Hepatocyte (in vitro differentiated cells): Measurements from ENCODE around the gene CYP24A1. TPM values are rescaled to one million over a fixed set of nuclear protein-coding genes. Genes with fewer than 3 reads are reported as not detected.

Experiments
- DNase-seq: peaks from one replicate; pipeline ENCODE4 v3.0.0-alpha.2; 2016; ENCODE audit warnings: low spot score
- H2AFZ ChIP-seq: fragments of 200-600 bp; sonication (generic); 2 replicates; pipeline ENCODE4 v1.6.0; 2016; ENCODE audit warnings: antibody characterized with exemption, mild to moderate bottlenecking
- H3K27ac ChIP-seq: fragments of 200-600 bp; sonication (generic); 2 replicates; pipeline ENCODE4 v1.5.1; 2016; ENCODE audit warnings: mild to moderate bottlenecking
- H3K27me3 ChIP-seq: fragments of 200-600 bp; sonication (generic); 2 replicates; pipeline ENCODE4 v1.6.1; 2016
- H3K36me3 ChIP-seq: fragments of 200-600 bp; sonication (generic); replicated peaks from 2 replicates; pipeline ENCODE4 v1.5.1; 2016; ENCODE audit warnings: low read depth; ENCODE audit not compliant: insufficient read depth
- H3K4me1 ChIP-seq: fragments of 200-600 bp; sonication (generic); 2 replicates; pipeline ENCODE4 v1.5.1; 2016; ENCODE audit warnings: mild to moderate bottlenecking, moderate library complexity; ENCODE audit not compliant: insufficient read depth
- H3K4me2 ChIP-seq: fragments of 200-600 bp; sonication (generic); 2 replicates; pipeline ENCODE4 v1.6.0; 2016
- H3K4me3 ChIP-seq: fragments of 200-600 bp; sonication (generic); 2 replicates; pipeline ENCODE4 v1.5.1; 2016; ENCODE audit warnings: mild to moderate bottlenecking
- H3K79me2 ChIP-seq: fragments of 200-600 bp; sonication (generic); 2 replicates; pipeline ENCODE4 v1.6.0; 2017; ENCODE audit warnings: mild to moderate bottlenecking
- H3K9me2 ChIP-seq: fragments of 200-600 bp; sonication (generic); replicated peaks from 2 replicates; pipeline ENCODE4 v1.6.0; 2017; ENCODE audit warnings: mild to moderate bottlenecking; ENCODE audit not compliant: insufficient read depth
- H3K9me3 ChIP-seq: fragments of 200-600 bp; sonication (generic); 2 replicates; pipeline ENCODE4 v1.5.1; 2016; ENCODE audit warnings: low read depth, mild to moderate bottlenecking
- H4K20me1 ChIP-seq: fragments of 200-600 bp; sonication (generic); 2 replicates; pipeline ENCODE4 v1.6.0; 2016; ENCODE audit warnings: mild to moderate bottlenecking; ENCODE audit not compliant: insufficient read depth, poor library complexity, severe bottlenecking
- CTCF ChIP-seq: fragments of 200-600 bp; sonication (generic); IDR thresholded peaks from 2 replicates; pipeline ENCODE4 v1.5.1; 2016; ENCODE audit warnings: antibody characterized with exemption, mild to moderate bottlenecking; ENCODE audit not compliant: poor library complexity
- EZH2 ChIP-seq: fragments of 200-600 bp; sonication (generic); IDR thresholded peaks from 2 replicates; pipeline ENCODE4 v1.6.1; 2016; ENCODE audit warnings: antibody characterized with exemption, mild to moderate bottlenecking, borderline replicate concordance
- EZH2phosphoT487 ChIP-seq: fragments of 200-600 bp; sonication (generic); IDR thresholded peaks from one replicate; pipeline ENCODE4 v1.6.1; 2018; ENCODE audit warnings: antibody characterized with exemption, mild to moderate bottlenecking, low read depth, moderate library complexity; ENCODE audit not compliant: unreplicated experiment, severe bottlenecking
- WGBS: methylation state at CpG from one replicate; pipeline ENCODE4 v1.1.6; 2016; ENCODE audit warnings: low lambda C conversion rate; ENCODE audit errors: missing lambda C conversion rate; 5-methylcytosine and 5-hydroxymethylcytosine counted together
- polyA plus RNA-seq: library from polyadenylated mRNA; unstranded; fragments of >200 nt; fragmentation: Nextera tagmentation; extraction: Ambion mirVana; gene quantifications from 2 replicates; pipeline ENCODE4 v1.2.1, GENCODE V29; 2016
- total RNA-seq: library from RNA; depleted of rRNA; stranded (reverse); fragments of >200 nt; gene quantifications from 2 replicates; pipeline ENCODE4 v1.2.3, GENCODE V29; 2014

CYP24A1 gene
- total and polyA plus RNA-seq, 2 experiments from 2014 or later: 1.5 TPM; not detected in 1

- H3K79me2 ChIP-seq: peaks cover 14% of the 10 kb centered on the region
- DNase-seq: no peak
- H4K20me1 ChIP-seq: no peaks in the 10 kb centered on the region
- no peaks in the 10 kb centered on the region for H3K27me3 ChIP-seq
- TF ChIP-seq CTCF (no peak), EZH2 (no peak), EZH2phosphoT487 (no peak)
- no peak overlapping the region for H2AFZ ChIP-seq
- no peaks in the 10 kb centered on the region for H3K36me3 ChIP-seq
- H3K27ac ChIP-seq: no peak overlapping the region
- no peaks in the 10 kb centered on the region for H3K9me3 ChIP-seq
- H3K4me3 ChIP-seq: no peak overlapping the region
- no peak overlapping the region for H3K4me2 ChIP-seq
- no peaks in the 10 kb centered on the region for H3K9me2 ChIP-seq
- WGBS: 96% methylated on average over 5 of the region's 5 CpGs
- H3K4me1 ChIP-seq: no peaks in the 10 kb centered on the region
Observed at GRCh38 chr20:54204481-54204880, 30.7 kb upstream of the CYP24A1 start.

GRCh38 chr20:54204063-54204462 is 30.3 kb upstream of the CYP24A1 start:
- Histone ChIP-seq H3K9me3 (no peaks in the 10 kb centered on the region), H3K9me2 (no peaks in the 10 kb centered on the region), H3K4me1 (no peaks in the 10 kb centered on the region), H3K4me3 (no peak overlapping the region), H3K79me2 (peaks cover 10% of the 10 kb centered on the region), H3K27ac (no peak overlapping the region), H3K27me3 (no peaks in the 10 kb centered on the region), H3K36me3 (no peaks in the 10 kb centered on the region), H2AFZ (no peak overlapping the region), H3K4me2 (no peak overlapping the region), H4K20me1 (no peaks in the 10 kb centered on the region)
- 83% methylated on average over 6 of the region's 6 CpGs for WGBS
- TF ChIP-seq EZH2phosphoT487: no peak
- no peak for TF ChIP-seq EZH2
- no peak for TF ChIP-seq CTCF
- DNase-seq: no peak

- no peaks in the 10 kb centered on the region for H4K20me1 ChIP-seq
- no peaks in the 10 kb centered on the region for H3K4me1 ChIP-seq
- no peaks in the 10 kb centered on the region for H3K9me3 ChIP-seq
- no peak overlapping the region for H3K27ac ChIP-seq
- TF ChIP-seq EZH2 (no peak), CTCF (no peak), EZH2phosphoT487 (no peak)
- WGBS: 92% methylated on average over 5 of the region's 5 CpGs
- no peak overlapping the region for H3K4me2 ChIP-seq
- no peak overlapping the region for H2AFZ ChIP-seq
- DNase-seq: no peak
- H3K79me2 ChIP-seq: peaks cover 2% of the 10 kb centered on the region
- H3K9me2 ChIP-seq: no peaks in the 10 kb centered on the region
- no peaks in the 10 kb centered on the region for H3K27me3 ChIP-seq
- no peaks in the 10 kb centered on the region for H3K36me3 ChIP-seq
- H3K4me3 ChIP-seq: no peak overlapping the region
Observed at GRCh38 chr20:54203281-54203680, 29.5 kb upstream of the CYP24A1 start.
